ENCODE measurements around the gene SUV39H1. TPM values are rescaled to one million over a fixed set of nuclear protein-coding genes. Genes with fewer than 3 reads are reported as not detected.

Gene SUV39H1
- total RNA-seq, 2 donors from 2014 or later: 3.8 to 8.0 TPM

DNA sequence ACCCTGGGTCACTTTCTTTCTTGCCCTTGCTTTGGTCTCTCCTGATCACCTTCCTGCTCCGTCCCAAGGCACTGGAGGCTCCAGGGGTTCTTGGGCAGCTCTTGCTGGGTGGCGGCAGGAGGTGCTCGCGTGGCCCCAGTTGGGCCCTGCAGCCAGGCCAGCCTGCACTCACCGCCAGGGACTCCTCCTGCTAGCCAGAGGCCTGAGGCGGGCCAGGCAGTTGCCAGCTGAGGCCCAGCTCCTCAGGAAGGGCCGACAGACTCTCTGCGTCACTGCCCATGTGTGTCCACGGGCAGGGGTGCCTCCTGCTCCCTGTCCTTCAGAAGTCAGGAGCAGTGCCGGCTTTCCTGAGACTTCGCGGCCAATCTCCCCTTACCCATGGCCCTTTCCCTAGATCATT, 9.3 kb downstream of the SUV39H1 start:
- no peak overlapping the region for H3K4me3 ChIP-seq
- no peaks in the 10 kb centered on the region for H3K27me3 ChIP-seq
- H3K9me3 ChIP-seq: no peaks in the 10 kb centered on the region
- DNase-seq (ENCODE audit: low spot score): no peak
- peaks cover 0 to 5% of the 10 kb centered on the region in 2 donors for H3K4me1 ChIP-seq
- no peaks in the 10 kb centered on the region for H3K36me3 ChIP-seq
- no peak overlapping the region for H3K27ac ChIP-seq
- TF ChIP-seq CTCF (IDR thresholded peaks at IDR 0.05): no peak

- DNase-seq (ENCODE audit: low spot score): no peak
- Histone ChIP-seq H3K36me3 (no peaks in the 10 kb centered on the region), H3K9me3 (no peaks in the 10 kb centered on the region), H3K27me3 (no peaks in the 10 kb centered on the region), H3K4me1 (peaks cover 0 to 11% of the 10 kb centered on the region in 2 donors), H3K4me3 (no peak overlapping the region), H3K27ac (no peak overlapping the region)
- TF ChIP-seq CTCF (IDR thresholded peaks at IDR 0.05): no peak
Measured at GRCh38 chrX:48709522-48710112, 13.1 kb downstream of the SUV39H1 start.

- TF ChIP-seq CTCF (IDR thresholded peaks at IDR 0.05): no peak
- Histone ChIP-seq H3K27me3 (no peaks in the 10 kb centered on the region), H3K4me1 (peaks cover 0 to 6% of the 10 kb centered on the region in 2 donors), H3K9me3 (no peaks in the 10 kb centered on the region), H3K4me3 (peak overlapping the region in 1 of 2 donors; percentile 5), H3K36me3 (no peaks in the 10 kb centered on the region), H3K27ac (peak overlapping the region; percentile 51 to 83)
- no peak for DNase-seq (ENCODE audit: low spot score)
Measured at GRCh38 chrX:48711162-48711928, 14.8 kb downstream of the SUV39H1 start.

DNA sequence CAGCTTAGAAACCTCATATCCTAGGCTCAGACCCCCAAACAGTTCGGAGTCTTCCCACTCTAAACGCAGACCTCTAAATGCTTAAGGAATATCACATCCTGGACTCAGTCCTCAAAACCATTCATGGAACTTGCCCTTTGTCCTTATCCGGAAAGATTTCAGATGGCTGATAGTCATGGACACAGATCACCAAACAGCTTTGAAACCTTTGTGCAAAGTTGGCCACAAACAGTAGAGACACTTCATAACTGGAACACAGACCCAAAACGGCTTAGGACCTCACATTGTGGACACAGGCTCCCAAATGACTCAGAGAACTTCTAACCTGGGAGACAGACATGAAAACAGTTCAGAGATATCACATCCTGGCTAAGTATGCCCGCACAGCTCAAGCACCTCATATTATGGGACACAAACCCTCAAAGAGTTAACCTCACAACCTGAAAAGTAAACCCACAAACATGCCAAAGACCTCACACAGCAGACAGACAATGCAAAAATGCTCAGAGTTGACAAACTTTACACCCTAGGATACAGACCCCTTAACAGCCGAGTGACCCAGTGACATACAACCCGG, 15.5 kb downstream of the SUV39H1 start:
- no peaks in the 10 kb centered on the region for H3K36me3 ChIP-seq
- H3K4me1 ChIP-seq: peaks cover 0 to 6% of the 10 kb centered on the region in 2 donors
- peak overlapping the region; percentile 51 to 83 for H3K27ac ChIP-seq
- H3K27me3 ChIP-seq: no peaks in the 10 kb centered on the region
- H3K9me3 ChIP-seq: no peaks in the 10 kb centered on the region
- H3K4me3 ChIP-seq: no peak overlapping the region
- DNase-seq (ENCODE audit: low spot score): no peak
- TF ChIP-seq CTCF (IDR thresholded peaks at IDR 0.05): no peak

GRCh38 chrX:48713847-48714246, 17.3 kb downstream of the SUV39H1 start:
- DNase-seq (ENCODE audit: low spot score): no peak
- H3K4me3 ChIP-seq: no peak overlapping the region
- no peaks in the 10 kb centered on the region for H3K36me3 ChIP-seq
- H3K9me3 ChIP-seq: no peaks in the 10 kb centered on the region
- no peak overlapping the region for H3K27ac ChIP-seq
- peaks cover 0 to 6% of the 10 kb centered on the region in 2 donors for H3K4me1 ChIP-seq
- H3K27me3 ChIP-seq: no peaks in the 10 kb centered on the region
- no peak for TF ChIP-seq CTCF (IDR thresholded peaks at IDR 0.05)
